ENCODE data around the gene IFI27L1.

IFI27L1 gene

DNA sequence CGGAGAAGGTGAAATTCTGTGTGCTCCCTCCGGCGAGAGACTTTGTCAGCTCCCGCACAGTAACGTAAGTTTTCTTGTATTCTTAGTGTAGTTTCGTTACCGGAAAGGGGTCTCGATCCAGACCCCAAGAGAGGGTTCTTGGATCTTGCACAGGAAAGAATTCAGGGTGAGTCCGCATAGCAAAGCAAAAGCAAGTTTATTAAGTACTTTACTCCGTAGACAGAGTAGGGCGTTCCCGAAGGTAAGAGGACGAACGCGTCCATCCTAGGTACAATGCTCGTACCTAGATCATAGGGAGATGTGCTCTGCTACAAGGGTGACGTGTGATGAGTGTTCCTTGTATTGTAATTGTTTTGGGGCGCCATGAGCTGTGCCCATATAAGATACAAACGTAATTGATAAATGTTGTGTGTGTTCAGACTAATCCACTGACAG lies 293 bp downstream of the IFI27L1 start:
- no peak for DNase-seq

GRCh38 chr14:94087891-94088290 lies 6.8 kb downstream of the IFI27L1 start:
- DNase-seq, result no peak

GRCh38 chr14:94088516-94088915 lies 7.4 kb downstream of the IFI27L1 start:
- no peak for DNase-seq

GRCh38 chr14:94089479-94089878 lies 8.4 kb downstream of the IFI27L1 start:
- no peak for DNase-seq

DNA sequence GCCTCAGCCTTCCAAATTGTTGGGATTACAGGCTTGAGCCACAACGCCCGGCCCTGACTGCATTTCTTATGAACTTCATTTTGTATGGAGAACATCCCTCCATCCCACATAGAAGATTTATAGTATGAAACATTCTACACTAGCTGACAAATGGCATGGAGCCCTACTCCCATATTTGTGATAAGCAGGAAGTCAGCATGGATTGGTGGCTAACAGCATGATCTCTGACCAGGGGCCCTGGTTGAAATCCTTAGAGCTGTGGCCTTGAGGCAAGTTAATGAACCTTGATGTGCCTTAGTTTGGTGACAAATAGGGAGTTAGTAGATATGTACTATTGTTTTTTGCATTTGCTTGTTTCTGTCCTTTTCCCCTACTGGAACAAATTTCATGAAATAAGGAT lies 12.3 kb downstream of the IFI27L1 start:
- no peak for DNase-seq

GRCh38 chr14:94097091-94097490 lies 16.0 kb downstream of the IFI27L1 start:
- no peak for DNase-seq

- no peak for DNase-seq
Measured at GRCh38 chr14:94098326-94098992, 17.3 kb downstream of the IFI27L1 start.

GRCh38 chr14:94099006-94099405 lies 17.9 kb downstream of the IFI27L1 start:
- no peak for DNase-seq

GRCh38 chr14:94100847-94101246 lies 19.7 kb downstream of the IFI27L1 start:
- no peak for DNase-seq

DNA sequence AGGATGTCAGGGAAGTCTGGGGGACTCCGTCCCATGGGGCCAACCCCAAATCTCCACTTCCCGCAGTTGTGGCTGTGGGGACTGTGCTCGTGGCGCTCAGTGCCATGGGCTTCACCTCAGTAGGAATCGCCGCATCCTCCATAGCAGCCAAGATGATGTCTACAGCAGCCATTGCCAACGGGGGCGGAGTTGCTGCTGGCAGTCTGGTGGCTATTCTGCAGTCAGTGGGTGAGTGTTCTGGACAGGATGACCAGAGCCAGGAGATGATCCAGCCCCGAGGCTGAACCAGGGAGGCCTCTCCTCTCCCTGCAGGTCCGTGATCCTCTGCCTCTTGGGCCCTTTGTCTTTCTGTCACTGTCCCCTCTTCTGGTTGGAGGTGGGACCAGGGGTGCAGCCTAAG lies 20.6 kb downstream of the IFI27L1 start:
- no peak for DNase-seq

- DNase-seq, result no peak
Measured at GRCh38 chr14:94102768-94103482, 21.8 kb downstream of the IFI27L1 start.

- DNase-seq, result no peak
Measured at GRCh38 chr14:94103554-94104150, 22.5 kb downstream of the IFI27L1 start.

GRCh38 chr14:94104731-94105130 lies 23.6 kb downstream of the IFI27L1 start:
- no peak for DNase-seq

GRCh38 chr14:94109915-94110250 lies 28.8 kb downstream of the IFI27L1 start:
- no peak for DNase-seq

GRCh38 chr14:94110552-94111181 lies 29.6 kb downstream of the IFI27L1 start, which contains the start of gene IFI27:
Gene IFI27, plus strand, starts transcription at chr14:94110736.
- DNase-seq, result no peak

- no peak for DNase-seq
Measured at GRCh38 chr14:94111276-94112095, 30.4 kb downstream of the IFI27L1 start.

DNA sequence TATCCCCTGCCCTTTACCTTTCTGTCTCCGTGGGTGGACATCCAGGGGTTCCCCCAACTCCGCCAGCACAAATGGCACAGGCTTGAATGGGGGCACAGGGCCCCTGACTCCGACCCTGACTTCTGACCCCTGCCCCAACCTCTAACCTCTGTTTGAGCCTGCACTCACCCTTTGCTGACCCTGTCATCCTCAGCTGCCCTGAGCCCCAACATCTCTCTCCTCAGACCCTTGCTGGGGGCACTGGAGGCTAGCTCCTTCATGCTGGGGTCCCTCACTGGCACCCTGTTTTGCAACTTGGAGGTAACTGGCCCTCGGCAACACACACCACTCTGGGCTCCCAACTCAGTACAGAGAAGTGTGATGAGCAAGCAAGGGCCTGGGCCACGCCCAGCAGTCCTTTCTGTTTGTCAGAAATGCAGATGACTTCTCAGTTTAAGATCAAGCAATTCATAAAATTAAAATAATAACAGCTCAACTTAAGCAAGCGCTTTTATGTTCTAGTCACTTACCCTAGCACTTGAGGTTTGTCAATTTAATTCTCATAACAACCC lies 31.5 kb downstream of the IFI27L1 start:
- DNase-seq, result no peak

GRCh38 chr14:94113073-94113472 lies 32.0 kb downstream of the IFI27L1 start:
- no peak for DNase-seq

- no peak for DNase-seq
Measured at GRCh38 chr14:94113490-94113889, 32.4 kb downstream of the IFI27L1 start.

DNA sequence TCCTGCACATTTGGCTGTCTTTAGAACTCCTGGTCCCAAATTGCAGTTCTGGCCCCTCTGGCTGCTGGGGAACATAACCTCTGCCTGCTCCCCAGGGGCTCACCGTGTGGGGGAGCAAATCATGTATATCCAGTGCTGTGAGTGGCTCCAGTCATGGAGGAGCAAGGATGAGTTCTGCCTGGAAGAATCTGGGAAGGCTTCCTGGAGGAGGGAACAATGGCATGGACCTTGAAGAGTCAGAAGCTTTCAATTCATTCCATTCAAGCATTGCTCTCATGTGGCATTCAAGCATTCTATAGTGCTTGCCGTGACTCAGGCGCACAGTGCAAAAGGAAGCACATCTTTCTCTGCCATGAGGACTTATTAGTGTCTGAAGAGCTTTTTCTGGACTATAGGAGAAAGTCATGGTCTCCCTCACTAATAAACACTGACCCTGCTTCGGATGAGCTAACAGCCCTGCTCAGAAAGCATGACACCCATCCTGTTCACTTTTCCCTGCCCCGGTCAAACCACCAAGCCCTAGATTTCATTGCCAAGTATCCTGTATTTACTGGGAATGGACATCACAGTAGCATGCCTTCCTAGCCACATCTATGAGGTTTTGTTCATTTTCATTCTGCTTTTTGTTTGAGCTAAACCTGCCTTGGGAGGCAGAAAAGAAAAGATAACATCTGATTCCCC lies 32.9 kb downstream of the IFI27L1 start:
- DNase-seq, result no peak

- DNase-seq, result no peak
Measured at GRCh38 chr14:94114589-94115057, 33.5 kb downstream of the IFI27L1 start.

Measured in cortex of kidney (tissue), 1 donor.